A673 (cell line): ENCODE measurements around the gene HOXA1.

Source experiments
- CTCF ChIP-seq: fragments of 300-800, 200-600 bp; sonication (generic); conservative IDR thresholded peaks from 2 replicates; pipeline ENCODE4 v1.5.1; 2017; ENCODE audit warnings: low read depth, mild to moderate bottlenecking, antibody characterized with exemption, low read length, moderate library complexity, mixed read lengths
- EZH2 ChIP-seq: fragments of 200-600 bp; sonication (generic); IDR thresholded peaks from 2 replicates; pipeline ENCODE4 v1.6.1; 2017; ENCODE audit warnings: borderline replicate concordance, low read depth, mild to moderate bottlenecking, mixed read lengths, antibody characterized with exemption, low read length; ENCODE audit not compliant: poor library complexity, severe bottlenecking

GRCh38 chr7:27143023-27143949 is 47.5 kb upstream of the HOXA1 start, which contains the start of gene HOXA5:
- TF ChIP-seq CTCF: peak; percentile 72
- peak; percentile 72 for TF ChIP-seq EZH2
